HepG2 (cell line): ENCODE data around the gene PDZD8.

ENCODE experiments used
- BCL6 ChIP-seq: IDR thresholded peaks from 2 replicates; pipeline ENCODE4 v1.6.1; 2016; ENCODE audit warnings: missing genetic modification reagents, missing compliant biosample characterization
- CBFB ChIP-seq: sonication (generic); formaldehyde crosslinking; IDR thresholded peaks from 2 replicates; pipeline ENCODE4 v1.4.0; 2020; ENCODE audit warnings: missing genetic modification reagents
- EP300 ChIP-seq, 3 experiments: sonication (generic) in 1 of 3; formaldehyde crosslinking in 1 of 3; IDR thresholded peaks; 2 replicates each; pipeline versions ENCODE4 v1.5.1 to v1.6.1; 2011 to 2020; ENCODE audit warnings: low read depth in 2 of 3, low read length in 2 of 3, borderline replicate concordance in 1 of 3, improper control_type of control experiment in 1 of 3, mild to moderate bottlenecking in 1 of 3, missing genetic modification reagents in 1 of 3, moderate library complexity in 1 of 3
- HES4 ChIP-seq: sonication (generic); formaldehyde crosslinking; IDR thresholded peaks from 2 replicates; pipeline ENCODE4 v1.9.0; 2021; ENCODE audit warnings: mild to moderate bottlenecking, missing genetic modification reagents, borderline replicate concordance
- HMGXB4 ChIP-seq, 2 experiments: sonication (generic) in 1 of 2; formaldehyde crosslinking in 1 of 2; IDR thresholded peaks; 2 replicates each; pipeline versions ENCODE4 v1.4.0 to v1.6.1; 2018 to 2020; ENCODE audit warnings: missing genetic modification reagents in 2 of 2, borderline replicate concordance in 1 of 2, low read depth in 1 of 2, mild to moderate bottlenecking in 1 of 2, missing biosample characterization in 1 of 2
- JUND ChIP-seq: sonication (generic); formaldehyde crosslinking; IDR thresholded peaks from 2 replicates; pipeline ENCODE4 v1.8.0; 2022; ENCODE audit warnings: mild to moderate bottlenecking, missing genetic modification reagents
- TOPORS ChIP-seq: sonication (generic); formaldehyde crosslinking; IDR thresholded peaks from 2 replicates; pipeline ENCODE4 v1.8.0; 2023; ENCODE audit warnings: mild to moderate bottlenecking, missing genetic modification reagents
- TRAFD1 ChIP-seq: sonication (generic); formaldehyde crosslinking; IDR thresholded peaks from 2 replicates; pipeline ENCODE4 v1.5.1; 2020; ENCODE audit warnings: missing genetic modification reagents, mild to moderate bottlenecking, borderline replicate concordance
- USF2 ChIP-seq, 2 experiments: sonication (generic) in 1 of 2; formaldehyde crosslinking in 1 of 2; IDR thresholded peaks; 2 replicates each; pipeline versions ENCODE4 v1.5.1 to v1.6.1; 2011 to 2020; ENCODE audit warnings: borderline replicate concordance in 1 of 2, low read depth in 1 of 2, low read length in 1 of 2, mild to moderate bottlenecking in 1 of 2, missing genetic modification reagents in 1 of 2, moderate library complexity in 1 of 2
- XRCC5 ChIP-seq: fragments of 200-400 bp; formaldehyde crosslinking; optimal IDR thresholded peaks from 2 replicates; pipeline ENCODE3; 2017; ENCODE audit warnings: mild to moderate bottlenecking, low read length
- ZBTB21 ChIP-seq: sonication (generic); formaldehyde crosslinking; IDR thresholded peaks from 2 replicates; pipeline ENCODE4 v1.4.0; 2020; ENCODE audit warnings: missing genetic modification reagents
- ZFP82 ChIP-seq: sonication (generic); formaldehyde crosslinking; IDR thresholded peaks from 2 replicates; pipeline ENCODE4 v1.5.1; 2020; ENCODE audit warnings: mild to moderate bottlenecking, missing genetic modification reagents, borderline replicate concordance
- ZNF564 ChIP-seq: sonication (generic); formaldehyde crosslinking; IDR thresholded peaks from 2 replicates; pipeline ENCODE4 v1.8.1; 2023; ENCODE audit warnings: mild to moderate bottlenecking, missing genetic modification reagents
- TF ChIP-seq, protein P1 (sequence below): sonication (generic); formaldehyde crosslinking; IDR thresholded peaks from 2 replicates; pipeline ENCODE4 v1.5.0; 2020; ENCODE audit warnings: mild to moderate bottlenecking, missing genetic modification reagents

DNA sequence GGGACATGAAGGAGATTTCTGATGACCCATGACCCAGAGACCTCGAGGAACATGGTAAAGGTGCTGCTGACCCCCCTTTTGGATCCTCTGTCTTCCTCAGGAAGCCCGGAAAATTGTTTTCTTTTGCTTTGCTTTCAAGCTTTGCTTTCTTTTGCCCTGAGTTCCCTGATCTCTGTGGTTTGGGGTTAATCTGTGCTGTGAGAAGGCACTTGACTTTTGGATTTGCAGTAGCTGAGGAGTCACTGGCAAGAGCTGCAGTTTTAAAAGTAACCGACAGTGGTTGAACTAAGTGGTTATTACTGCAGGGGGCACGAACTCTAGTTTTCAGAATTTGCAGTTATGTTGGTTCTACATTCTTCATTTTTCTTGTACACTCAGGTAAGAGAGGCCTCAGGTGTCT, 53.0 kb downstream of the PDZD8 start:
- no peak for TF ChIP-seq ZBTB21 (CRISPR knock-in tag)
- TF ChIP-seq, protein P1, sequence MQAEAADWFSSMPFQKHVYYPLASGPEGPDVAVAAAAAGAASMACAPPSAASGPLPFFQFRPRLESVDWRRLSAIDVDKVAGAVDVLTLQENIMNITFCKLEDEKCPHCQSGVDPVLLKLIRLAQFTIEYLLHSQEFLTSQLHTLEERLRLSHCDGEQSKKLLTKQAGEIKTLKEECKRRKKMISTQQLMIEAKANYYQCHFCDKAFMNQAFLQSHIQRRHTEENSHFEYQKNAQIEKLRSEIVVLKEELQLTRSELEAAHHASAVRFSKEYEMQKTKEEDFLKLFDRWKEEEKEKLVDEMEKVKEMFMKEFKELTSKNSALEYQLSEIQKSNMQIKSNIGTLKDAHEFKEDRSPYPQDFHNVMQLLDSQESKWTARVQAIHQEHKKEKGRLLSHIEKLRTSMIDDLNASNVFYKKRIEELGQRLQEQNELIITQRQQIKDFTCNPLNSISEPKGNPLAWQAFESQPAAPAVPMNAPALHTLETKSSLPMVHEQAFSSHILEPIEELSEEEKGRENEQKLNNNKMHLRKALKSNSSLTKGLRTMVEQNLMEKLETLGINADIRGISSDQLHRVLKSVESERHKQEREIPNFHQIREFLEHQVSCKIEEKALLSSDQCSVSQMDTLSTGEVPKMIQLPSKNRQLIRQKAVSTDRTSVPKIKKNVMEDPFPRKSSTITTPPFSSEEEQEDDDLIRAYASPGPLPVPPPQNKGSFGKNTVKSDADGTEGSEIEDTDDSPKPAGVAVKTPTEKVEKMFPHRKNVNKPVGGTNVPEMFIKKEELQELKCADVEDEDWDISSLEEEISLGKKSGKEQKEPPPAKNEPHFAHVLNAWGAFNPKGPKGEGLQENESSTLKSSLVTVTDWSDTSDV (CRISPR knock-in tag) = no peak
- TF ChIP-seq EP300 (IDR thresholded peaks at IDR 0.05; ENCODE audit: low read depth in 2 of 2, low read length in 2 of 2) = no peak
- TF ChIP-seq EP300 (CRISPR knock-in tag; IDR thresholded peaks at IDR 0.05; ENCODE audit: borderline replicate concordance) = no peak
- no peak for TF ChIP-seq CBFB (CRISPR knock-in tag)
- no peak for TF ChIP-seq ZNF564 (CRISPR knock-in tag)
- no peak for TF ChIP-seq TOPORS
- no peak for TF ChIP-seq BCL6 (CRISPR knock-in tag)
- no peak for TF ChIP-seq HES4 (CRISPR knock-in tag)
- TF ChIP-seq XRCC5 = no peak
- TF ChIP-seq JUND (CRISPR knock-in tag) = no peak
- TF ChIP-seq TRAFD1 (CRISPR knock-in tag) = no peak
- TF ChIP-seq ZFP82 (CRISPR knock-in tag) = no peak
- no peak for TF ChIP-seq HMGXB4 (CRISPR knock-in tag; IDR thresholded peaks at IDR 0.05; ENCODE audit: borderline replicate concordance in 1 of 2, low read depth in 1 of 2)
- no peak for TF ChIP-seq USF2 (IDR thresholded peaks at IDR 0.05; ENCODE audit: low read depth, low read length)
- no peak for TF ChIP-seq USF2 (CRISPR knock-in tag; IDR thresholded peaks at IDR 0.05; ENCODE audit: borderline replicate concordance)
